HG03469 (cell line): Measurements from ENCODE around the gene MUTYH.
"Not testable (repeated sequence)": the region's sequence is repeated elsewhere in the genome, so short reads cannot be mapped to it uniquely, and the experiment has no call there.

Experiments
- ATAC-seq: cut with Tn5 transposase; IDR thresholded peaks from one replicate; pipeline ENCODE4 v1.9.1; 2021; ENCODE audit warnings: mild to moderate bottlenecking, moderate library complexity, moderate number of reproducible peaks; ENCODE audit not compliant: unreplicated experiment

MUTYH gene

DNA sequence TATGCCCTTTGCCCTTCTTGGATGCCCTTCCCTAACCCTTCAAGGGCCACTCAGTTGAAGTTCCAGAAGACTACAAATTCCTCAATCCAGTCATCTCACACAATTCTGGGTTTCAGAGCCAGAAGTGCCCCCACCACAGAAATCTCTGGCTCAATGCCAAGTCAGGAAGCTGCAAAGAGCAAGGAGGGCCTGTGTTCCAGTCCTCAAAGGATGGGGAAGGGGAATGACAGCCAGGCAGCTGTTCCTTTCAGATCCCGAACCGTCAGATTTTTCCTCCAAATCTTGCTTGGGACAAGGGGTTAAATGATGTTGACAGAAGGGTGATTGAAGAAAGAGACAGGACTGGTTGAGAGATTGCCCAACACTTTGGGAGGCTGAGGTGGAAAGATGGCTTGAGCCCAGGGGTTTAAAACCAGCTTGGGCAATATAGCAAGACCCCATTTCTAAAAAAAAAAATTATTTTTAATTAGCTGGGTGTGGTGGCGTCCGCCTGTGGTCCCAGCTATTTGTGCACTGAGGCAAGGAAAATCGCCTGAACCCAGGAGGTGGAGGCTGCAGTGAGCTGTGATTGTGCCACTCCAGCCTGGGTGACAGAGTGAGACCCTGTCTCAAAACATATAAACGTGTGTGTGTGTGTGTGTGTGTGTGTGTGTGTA lies 14.3 kb downstream of the MUTYH start:
- ATAC-seq: no peak

DNA sequence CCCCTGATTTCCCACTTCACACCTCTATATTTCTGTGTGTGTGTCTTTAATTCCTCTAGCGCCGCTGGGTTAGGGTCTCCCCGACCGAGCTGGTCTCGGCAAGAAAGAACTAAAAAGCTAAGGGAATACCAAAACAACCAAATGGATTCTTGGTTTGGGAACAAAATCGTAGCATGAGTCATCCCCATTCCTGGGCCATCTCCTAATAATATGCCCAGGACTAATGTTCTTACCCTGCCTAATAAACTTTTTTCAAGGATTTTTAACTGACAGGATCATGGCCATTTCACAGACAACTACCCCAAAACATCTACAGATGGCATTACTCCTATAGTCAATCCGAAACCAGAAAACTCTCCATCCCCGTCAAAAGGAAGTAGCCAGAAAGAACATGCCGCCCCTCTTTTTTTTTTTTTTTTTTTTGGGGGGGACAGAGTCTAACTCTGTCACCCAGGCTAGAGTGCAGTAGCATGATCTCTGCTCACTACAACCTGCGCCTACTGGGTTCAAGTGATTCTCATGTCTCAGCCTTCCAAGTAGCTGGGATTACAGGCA lies 17.7 kb downstream of the MUTYH start:
- ATAC-seq: no peak

DNA sequence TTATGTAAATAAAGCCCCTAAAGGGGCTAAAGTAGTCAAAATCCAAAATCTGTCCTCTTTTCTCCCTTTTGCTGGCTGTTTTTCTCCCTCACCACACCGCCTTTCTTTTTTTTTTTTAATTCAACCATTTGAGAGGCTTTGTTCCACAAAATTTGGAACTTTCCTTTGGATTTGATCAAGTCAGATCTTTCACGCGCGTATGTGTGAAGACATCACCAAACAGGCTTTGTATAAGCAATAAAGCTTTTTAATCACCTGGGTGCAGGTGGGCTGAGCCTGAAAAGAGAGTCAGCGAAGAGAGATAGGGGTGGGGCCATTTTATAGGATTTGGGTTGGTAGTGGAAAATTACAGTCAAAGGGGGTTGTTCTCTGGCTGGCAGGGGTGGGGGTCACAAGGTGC lies 18.8 kb downstream of the MUTYH start:
- no peak for ATAC-seq

DNA sequence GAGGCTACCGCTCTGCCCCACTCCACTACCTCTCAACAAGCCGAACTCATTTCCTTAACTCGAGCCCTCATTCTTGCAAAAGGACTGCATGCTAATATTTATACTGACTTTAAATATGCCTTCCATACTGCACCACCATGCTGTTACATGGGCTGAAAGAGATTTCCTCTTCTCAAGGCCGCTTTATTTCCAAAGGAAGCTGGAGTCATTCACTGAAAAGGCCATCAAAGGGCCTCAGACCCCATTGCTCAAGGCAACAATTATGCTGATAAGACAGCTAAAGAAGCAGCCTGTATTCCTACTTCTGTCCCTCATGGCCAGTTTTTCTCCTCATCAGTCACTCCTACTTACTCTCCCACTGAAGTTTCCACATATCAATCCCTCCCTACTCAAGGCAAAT lies 20.5 kb downstream of the MUTYH start:
- no peak for ATAC-seq

DNA sequence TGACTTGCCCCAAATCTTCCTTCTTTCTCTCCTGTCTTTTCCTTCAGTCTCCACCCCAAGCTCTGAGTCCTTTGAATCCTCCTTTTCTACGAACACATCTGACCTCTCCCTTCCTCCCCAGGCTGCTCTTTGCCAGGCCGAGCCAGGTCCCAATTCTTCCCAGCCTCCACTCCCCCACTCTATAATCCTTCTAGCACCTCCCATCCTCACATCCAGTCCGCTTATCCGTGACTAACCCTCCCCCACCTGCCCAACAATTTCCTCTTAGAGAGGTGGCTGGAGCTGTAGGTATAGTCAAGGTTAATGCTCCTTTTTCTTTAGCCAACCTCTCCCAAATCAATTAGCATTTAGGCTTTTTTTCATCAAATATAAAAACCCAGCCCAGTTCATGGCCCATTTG lies 23.1 kb downstream of the MUTYH start:
- ATAC-seq: no peak

DNA sequence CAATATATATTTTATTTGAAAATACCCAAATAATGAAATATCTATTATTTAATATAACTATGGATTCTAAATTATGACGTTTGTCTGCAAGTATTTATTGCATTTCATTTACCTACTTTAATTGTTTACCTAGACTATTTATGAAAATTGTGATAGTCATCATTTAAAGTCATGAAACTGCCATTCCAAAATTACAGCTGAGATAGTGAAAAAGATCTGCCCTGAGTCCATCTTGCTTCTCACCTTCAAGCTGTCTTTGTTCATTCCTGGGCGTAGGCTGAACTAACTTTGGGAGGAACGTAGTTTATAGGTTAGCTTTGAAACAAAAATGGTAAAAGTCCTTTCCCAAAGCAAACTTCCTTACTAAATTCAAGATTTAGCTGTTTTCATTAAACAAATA lies 26.0 kb downstream of the MUTYH start:
- ATAC-seq: no peak

DNA sequence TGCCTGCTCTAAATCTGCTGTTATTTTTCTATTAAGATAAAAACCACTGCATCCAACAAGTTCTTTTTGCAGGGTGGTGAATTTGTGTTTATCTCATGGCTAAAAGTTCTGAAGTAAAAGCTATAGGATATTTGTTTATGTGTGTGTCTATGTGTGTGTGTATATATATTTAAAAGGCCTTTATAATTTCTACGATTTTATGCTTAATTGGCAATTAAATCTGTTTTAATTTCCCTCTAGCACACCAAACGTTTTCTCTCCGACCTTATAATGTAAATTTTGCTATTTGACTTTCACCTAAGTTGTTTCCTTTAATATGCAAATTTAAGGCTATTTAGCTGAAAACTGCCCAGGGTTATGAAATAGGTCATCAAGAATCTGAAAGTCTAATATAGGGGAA lies 33.3 kb downstream of the MUTYH start:
- ATAC-seq: no peak

DNA sequence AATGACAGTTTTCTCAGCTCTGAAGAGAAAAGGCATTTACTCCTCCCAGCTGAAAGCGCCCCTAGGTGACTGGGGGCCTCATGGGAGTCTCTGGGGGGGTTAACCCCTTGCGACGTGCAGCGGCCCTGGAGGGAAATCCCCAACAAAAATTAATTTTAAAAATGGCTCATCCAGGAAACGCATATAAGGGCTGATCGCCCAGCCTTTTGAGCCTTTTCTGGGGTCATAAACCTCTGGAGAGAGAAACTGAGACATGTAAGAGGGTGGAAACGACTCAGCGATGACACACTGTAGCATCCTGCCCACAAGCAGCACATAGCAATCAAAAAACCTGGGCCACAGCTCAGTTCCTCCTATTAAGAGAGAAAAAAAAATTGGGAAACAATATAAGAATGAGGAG lies 33.9 kb downstream of the MUTYH start:
- ATAC-seq: no peak

DNA sequence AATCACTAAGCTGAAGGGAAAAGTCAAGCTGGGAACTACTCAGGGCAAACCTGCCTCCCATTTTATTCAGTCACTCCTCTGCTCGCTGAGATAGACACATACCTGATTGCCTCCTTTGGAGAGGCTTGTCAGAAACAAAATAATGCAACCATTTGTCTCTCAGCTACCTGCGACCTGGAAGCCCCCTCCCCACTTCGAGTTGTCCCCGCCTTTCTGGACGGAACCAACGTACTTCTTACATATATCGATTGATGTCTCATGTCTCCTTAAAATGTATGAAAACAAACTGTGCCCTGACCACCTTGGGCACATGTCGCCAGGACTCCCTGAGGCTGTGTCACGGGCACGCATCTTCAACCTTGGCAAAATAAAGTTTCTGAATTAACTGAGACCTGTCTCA lies 35.0 kb downstream of the MUTYH start:
- ATAC-seq: no peak

DNA sequence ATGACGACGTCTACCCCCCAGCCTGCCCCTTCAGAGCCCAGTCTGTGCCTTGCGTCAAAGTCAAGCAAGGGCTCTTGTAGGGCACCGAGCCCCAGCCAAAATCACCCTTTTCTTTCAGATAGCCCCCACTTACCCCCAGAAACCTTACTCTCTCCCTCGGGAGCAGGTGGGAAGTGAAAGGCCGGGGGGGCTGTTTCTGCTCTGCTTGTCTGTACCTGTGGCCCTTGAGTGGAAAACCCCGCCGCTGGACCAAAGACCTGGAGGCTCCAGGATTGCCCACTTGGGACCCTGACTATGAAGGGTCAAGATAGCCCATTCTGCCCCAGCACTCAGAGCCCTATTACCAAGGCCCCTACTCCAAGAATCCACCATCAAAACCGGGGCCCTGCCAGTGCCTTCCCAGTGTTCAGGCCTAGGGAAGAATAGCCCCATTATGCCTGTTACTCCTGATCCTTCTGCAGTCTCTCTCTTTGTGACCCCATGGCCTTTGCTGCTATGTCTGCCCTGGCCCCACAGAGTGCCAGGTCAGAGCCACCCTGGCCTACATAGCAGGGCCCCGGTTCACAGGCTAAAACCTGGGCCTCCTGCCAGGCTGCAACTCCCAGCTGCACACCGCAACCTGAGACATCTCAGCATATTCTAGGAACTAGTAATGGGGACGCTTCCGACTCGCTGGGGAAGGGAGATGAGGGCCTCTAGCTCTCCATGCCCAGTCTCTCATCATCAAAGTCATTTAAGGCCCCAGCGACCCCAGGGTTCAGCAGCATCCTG lies 35.7 kb downstream of the MUTYH start:
- no peak for ATAC-seq

DNA sequence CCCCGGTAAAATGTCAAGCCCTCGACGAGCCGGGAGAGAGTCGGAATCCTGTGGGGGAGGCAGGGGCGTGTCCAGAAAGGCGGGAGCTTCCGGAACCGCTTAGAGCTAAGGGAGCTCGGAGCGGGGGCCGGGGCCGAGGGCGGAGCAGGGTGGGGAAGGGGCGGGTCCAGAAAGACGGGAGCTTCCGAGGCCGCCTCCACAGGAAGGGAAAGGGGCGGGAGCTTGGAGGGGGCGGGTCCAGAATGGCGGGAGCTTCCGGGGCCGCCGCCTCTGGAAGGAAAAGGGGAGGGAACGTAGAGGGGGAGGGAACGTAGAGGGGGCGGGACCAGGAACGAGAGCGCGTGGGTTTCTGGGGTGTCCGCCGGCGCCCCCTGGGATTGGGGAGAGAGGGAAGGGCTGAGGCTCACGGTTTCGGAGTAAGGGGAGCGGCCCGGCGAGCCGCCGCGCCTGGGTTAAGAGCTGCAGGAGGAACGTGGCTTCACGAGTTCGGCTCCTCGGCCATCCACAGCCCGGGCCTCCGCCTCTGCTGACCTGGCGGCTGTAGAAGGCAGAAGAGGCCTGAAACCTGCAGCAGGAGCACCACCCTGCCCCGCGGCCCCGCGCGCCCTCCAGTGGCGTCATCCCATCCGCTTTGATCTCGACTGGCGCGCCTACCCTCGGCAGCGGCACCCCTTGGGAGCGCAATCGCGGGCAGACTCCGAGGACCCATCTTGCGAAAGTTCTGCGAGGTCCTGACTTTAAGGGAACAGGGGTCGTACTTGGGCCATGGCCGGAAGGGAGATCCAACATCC lies 36.5 kb downstream of the MUTYH start:
- ATAC-seq: peak; percentile 30

DNA sequence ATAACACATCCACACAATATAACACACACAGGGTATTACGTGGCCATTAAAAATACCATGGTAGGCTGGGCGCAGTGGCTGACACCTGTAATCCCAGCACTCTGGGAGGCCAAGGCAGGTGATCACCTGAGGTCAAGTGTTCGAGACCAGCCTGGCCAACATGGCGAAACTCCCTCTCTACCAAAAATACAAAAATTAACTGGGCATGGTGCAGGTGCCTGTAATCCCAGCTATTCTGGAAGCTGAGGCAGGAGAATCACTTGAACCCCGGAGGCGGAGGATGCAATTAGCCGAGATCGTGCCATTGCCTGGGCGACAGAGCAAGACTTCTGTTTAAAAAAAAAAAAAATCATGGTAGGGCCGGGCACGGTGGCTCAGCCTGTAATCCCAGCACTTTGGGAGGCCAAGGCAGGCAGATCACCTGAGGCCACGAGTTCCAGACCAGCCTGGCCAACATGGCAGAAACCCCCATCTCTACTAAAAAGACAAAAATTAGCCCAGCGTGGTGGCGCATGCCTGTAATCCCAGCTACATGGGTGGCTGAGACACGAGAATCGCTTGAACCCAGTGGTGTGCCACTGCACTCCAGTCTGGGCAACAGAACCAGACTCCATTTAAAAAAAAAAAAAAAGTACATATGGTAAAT lies 37.6 kb downstream of the MUTYH start:
- ATAC-seq: no peak

DNA sequence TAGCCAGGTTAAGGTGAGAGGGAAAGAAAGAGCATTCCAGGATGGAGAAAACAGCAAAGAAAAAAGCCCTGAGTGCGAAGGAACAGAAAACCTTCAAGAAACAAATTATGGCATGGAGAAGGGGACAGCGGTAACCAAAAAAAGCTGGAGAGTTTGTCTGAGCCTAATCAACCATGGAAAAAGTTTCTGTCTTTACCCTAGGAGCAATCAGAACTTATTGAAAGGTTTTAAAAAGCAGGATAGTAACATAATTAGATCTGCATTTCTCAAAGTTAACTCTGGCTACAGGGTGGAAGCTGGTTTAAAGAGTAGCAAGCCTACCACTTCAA lies 39.6 kb downstream of the MUTYH start:
- ATAC-seq: no peak

DNA sequence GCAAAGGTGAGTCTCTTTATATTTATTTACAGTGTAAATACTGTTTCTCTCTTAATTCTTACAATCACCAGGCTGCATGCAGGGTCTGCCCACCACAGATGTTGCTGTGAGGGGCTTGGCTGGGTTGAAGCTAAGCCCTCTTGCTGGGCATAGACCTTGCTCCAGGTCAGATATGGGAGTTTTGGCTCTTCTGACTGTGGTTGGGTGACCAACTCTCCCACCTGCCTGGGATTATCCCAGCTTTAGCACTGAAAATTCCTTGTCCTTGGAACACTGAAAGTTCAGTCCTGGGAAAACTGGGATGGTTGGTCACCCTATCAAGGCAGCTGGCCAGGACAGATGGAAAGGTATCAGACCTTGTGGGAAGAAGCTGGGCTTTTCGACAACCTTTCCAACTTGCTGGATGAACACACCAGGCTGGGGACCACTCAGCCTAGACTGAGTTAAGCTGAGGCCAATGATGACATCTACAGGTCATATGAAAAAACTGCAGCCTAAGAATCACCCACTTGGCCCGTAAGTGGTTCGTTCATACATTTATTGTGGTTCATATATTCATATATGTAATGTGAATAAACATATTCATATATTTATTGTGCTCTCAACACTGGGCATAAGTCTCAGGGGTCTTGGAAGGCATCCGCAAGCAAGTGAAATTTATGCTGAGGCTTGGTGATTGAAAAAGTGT lies 40.1 kb downstream of the MUTYH start:
- ATAC-seq: no peak

DNA sequence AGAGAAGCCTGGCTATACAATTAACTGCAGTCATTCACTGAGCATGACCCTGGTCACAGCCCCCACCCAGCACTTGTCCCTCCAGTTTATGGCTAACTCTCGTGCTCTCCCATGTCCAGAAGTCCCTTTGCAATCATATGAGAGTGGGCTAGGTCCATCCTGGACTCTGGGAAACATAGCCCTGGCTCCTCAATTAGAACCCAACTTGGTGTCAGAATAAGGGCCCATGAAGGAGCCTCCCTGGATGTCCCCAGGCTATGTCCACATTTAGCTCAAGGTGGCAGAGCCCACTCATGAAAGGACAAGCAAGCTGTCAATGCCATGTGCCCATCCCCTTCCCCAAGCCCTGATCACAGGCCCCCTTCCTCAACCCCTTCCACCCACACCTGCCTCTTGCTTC lies 40.9 kb downstream of the MUTYH start:
- no peak for ATAC-seq

DNA sequence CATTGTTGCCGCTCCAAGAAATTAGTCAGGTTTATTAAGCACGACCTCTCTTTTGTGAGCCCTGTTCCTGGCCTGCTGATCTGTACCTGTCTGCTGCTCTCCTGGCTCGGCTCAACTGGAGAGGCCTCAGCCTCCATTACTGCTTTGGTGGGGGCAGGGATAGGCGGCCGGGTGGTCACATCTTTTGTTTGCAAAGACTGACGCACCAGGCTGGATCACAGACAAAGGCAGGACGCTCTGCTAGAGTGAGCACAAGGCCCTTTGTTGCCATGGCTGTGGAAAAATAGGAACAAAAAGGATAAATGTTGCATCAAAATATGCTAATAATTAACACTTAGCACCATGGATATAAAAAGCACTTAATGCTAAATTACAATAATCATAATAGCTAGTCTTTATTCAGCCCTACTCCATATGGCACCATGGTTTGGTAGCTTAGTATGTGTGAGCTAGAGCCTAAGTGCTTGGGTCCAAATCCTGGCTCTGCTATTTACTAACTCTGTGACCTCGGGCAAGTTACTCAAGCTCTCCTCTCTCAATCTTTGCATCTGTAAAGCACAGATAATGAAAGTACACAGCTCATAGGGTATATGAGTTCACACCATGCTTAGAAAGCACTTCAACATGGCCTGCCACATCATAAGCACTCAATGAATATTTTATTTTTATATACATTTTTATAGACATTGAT lies 42.4 kb downstream of the MUTYH start:
- ATAC-seq: no peak

DNA sequence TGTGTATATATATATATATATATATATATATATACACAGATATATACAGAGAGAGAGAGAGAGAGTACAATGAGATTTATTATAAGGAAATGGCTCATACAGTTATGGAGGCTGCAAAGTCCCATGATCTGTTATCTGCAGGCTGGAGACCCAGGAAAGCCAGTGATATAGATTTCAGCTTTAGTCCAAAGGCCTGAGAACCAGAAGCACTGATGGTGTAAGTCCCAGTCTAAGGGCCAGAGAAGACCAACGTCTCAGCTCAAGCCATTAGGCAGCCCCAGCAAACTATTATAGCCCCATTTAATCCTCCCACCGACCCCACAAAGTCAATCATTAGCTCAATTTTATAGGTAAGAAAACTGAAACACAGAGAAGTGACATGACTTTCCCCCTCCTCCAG lies 48.5 kb downstream of the MUTYH start:
- ATAC-seq: no peak

DNA sequence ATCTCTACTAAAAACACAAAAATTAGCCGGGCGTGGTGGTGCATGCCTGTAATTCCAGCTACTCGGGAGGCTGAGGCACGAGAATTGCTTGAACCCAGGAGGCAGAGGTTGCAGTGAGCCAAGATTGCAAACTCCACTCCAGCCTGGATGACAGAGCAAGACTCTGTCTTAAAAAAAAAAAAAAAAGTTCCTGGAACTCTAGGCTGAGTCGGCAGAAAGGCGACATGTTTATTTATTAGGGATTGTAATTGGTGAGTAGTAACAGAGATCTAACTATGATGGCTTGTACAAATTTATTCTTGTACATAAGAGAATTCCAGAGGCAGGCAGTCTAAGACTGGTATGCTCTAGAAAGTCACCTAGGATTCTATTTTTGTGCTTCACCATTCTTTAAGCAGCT lies 49.2 kb downstream of the MUTYH start:
- not testable (repeated sequence) for ATAC-seq

DNA sequence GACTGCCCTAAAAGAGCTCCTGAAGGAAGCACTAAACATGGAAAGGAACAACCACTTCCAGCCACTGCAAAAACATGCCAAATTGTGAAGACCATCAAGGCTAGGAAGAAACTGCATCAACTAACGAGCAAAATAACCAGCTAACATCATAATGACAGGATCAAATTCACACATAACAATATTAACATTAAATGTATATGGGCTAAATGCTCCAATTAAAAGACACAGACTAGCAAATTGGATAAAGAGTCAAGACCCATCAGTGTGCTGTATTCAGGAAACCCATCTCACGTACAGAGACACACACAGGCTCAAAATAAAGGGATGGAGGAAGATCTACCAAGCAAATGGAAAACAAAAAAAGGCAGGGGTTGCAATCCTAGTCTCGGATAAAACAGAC lies 53.7 kb downstream of the MUTYH start:
- ATAC-seq: not testable (repeated sequence)

DNA sequence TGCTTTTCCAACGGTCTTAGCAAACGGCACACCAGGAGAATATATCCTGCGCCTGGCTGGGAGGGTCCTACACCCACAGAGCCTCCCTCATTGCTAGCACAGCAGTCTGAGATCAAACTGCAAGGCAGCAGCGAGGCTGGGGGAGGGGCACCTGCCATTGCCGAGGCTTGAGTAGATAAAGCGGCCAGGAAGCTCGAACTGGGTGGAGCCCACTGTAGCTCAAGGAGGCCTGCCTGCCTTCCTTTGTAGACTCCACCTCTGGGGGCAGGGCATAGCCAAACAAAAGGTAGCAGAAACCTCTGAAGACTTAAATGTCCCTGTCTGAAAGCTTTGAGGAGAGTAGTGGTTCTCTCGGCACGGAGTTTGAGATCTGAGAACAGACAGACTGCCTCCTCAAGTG lies 55.4 kb downstream of the MUTYH start:
- ATAC-seq: not testable (repeated sequence)
